Non-pigmented ciliary epithelial cell (primary cell): ENCODE measurements around the gene ATG9A.

Experiments used
- DNase-seq: peaks from one replicate; pipeline ENCODE4 v3.0.0-alpha.2; 2010; ENCODE audit warnings: low read depth

Gene ATG9A

DNA sequence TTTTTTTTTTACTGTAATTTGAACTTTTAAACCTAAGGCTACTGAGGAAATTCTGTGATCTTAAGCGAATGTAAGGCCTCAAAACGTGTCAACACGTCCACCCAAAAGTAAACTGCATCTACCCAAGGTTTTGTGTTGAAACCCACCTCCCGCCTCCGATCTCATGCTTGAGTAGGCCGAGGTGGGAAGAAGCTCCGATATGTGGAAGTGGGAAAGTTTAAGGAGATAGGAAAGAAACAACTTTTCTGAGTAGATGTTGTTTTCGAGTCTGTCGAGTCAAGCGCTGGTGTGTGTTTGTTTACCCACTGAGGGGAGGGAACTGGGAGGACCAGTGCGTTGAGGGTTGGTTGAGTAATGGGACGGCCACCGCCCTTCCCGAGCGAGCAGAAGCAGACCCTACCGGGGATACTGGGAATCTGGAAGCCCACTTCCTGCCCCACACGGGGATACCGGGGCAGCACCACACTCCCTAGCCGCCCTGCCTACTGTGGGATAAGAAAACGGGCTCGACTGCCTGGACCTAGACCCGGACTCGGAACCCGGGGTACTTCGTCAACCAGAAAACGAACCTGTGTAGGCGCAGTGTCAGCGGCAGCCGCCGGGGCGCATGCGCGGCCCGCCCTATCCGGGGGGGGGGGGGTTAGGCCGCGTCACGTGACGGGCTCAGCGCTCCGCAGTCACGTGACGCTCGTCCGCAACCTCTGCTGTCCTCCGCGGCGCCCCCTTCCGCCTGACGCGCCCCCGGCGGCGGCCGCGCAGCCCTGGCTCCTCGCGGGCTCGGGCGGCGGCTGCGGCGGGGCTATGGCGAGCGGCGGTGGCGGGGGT is 51.7 kb downstream of the ATG9A start, which contains the start of gene RETREG2:
Gene RETREG2 (plus strand): TSS at position 724 of the 825 bp plus-strand sequence. CDS start 78 bp downstream, at position 802.
- DNase-seq = peak; percentile 63

DNA sequence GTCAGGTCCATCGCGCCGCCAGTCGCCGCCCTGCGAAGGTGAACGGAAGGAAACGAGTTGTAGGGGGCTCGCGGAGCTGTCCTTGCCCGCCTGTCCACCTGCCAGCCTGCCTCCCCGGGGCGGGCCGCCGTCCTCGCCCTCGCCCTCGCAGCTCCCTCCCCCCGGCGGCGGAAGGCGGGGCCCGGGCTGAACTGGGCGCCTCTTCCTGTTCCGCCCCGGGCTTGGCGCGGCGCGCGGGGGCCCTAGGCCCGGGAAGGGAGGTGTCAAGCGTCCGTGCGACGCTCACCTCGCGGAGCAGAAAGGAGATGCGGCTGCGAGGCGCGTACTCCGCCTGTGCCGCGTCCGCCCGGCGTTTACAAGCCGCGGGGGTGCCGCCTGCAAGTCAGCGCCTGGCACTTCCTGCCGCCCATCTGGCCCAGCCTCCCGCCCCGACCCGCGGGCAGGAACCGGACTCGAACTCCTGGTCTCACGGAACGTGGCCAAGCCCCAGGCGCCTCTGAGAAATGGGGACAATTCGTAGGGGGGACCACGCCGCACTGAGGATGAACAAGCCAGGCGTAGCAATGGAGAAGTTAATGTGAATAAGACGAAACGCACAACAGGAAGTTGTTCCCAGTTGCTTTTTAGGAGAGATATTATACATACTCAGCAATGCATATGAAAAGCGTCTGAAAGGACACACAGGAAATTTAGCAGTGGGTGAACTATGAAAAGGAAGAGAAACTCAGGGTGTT is 52.5 kb downstream of the ATG9A start, which contains the start of gene CNPPD1:
Gene CNPPD1 (minus strand): TSS at position 108 of the 734 bp plus-strand sequence. CDS start 97 bp downstream, at position 11.
- no peak for DNase-seq

DNA sequence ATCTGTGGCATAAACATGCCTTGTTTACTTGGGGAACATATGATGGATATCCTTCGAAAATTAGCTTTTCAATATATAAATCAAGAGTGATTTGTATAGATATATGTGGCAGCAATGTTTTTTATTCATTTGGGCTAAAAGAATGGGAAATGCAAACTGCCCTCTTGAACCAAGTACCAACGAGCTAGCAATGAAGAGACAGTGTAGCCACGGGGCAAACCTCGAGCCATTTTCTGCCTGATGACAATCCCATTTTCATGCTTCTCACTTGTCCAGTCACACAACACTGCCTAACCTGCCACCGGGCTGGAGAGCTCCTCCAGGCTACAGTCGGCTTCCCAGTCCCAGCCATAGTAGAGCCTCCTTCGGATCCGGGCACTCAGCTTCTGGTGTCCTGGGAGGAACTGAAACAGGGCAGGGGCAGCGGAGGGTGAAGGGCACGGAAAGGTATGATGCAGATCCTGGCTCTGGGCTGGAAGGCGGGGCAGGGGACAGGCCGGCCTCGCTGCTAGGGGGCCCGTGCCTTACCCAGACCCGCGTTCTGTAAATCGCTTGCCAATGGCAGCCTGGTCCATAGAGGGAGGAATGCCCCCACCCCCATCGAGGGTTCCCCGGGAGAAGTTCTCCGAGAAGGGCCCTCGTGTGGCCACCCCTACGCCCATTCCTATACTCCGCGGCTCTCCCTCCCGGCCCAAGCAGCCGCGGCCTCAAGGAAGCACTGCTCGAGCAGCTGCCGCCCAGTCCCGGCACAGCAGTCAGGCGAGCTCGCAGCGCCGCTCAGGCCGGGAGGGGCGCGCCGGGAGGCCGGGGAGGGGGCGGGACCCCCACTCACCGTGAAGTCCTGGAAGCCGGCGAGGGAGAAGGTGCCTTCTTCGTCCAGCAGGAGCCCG is 53.3 kb downstream of the ATG9A start:
- no peak for DNase-seq

DNA sequence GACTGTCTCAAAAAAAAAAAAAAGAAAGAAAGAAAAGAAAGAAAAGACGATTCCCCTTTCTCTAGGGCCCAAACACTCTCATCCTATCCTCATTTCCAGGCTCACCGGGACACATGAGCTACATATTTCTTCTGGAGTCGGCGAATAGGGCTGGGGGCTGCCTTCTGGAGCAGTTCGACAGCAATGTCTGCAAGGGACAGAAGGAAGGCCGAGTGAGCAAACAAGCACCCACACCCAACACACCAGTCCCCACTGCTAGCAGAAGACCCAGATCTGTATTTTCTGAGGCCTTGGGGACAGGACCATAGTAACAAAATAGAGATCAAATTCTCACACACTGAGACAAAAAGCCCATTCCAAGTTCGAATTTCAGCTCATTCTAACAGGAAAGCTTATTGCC is 54.0 kb downstream of the ATG9A start:
- DNase-seq = no peak

DNA sequence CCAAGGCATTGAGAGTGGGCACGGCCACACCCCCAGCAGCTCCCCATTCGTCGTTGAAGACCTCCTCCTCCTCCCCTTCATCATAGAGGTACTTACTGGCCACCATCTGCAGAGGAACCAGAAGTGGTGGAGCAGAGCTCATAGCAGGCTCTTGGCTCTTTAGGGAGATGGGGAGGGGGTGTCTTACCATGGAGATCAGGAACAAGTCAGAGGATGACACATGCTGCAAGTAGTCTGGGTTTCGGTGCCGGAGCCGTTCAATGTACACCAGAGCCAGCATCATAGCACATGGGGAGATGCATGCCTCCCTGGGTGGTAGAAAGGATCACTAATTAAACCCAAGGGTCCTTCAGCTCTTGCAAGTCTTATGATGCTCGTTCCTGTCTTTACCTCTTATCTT is 54.6 kb downstream of the ATG9A start:
- DNase-seq = no peak

DNA sequence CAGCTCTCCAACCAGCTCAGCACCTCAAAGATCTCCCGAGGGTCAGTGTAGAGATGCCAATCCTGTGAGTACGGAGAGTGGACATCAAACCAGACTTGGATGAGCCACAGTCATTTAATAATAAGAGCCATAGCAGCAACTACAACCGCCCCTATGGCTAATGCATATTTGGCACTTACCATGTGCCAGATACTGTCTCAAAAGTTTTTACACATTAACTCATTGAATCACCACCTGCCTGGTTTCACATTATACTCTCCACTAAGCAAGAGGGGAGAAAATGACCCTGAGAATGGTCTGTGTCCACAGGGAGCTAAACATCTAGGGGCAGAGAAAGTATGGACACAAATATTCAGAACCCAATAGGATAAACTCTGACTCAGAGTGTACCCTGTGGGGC is 55.3 kb downstream of the ATG9A start:
- no peak for DNase-seq

DNA sequence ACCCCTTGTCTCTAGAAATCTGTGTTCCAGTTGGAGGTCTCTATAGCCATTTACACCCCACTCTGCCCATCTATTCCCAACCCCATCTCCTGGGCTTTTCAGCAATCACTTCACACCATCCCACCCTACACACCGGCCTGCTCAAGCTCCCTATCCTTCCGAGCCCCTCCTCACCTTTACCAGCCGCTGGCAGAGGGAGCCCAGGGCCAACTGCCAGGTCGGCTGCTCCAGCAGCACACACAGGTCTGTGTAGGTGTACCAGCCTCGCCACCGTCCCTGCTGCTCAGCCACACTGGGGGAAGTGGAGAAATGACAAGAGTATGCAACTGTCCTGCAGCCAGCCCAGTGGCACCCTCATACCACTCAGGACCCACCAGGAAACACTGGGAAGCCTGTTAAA is 56.3 kb downstream of the ATG9A start:
- DNase-seq = no peak

DNA sequence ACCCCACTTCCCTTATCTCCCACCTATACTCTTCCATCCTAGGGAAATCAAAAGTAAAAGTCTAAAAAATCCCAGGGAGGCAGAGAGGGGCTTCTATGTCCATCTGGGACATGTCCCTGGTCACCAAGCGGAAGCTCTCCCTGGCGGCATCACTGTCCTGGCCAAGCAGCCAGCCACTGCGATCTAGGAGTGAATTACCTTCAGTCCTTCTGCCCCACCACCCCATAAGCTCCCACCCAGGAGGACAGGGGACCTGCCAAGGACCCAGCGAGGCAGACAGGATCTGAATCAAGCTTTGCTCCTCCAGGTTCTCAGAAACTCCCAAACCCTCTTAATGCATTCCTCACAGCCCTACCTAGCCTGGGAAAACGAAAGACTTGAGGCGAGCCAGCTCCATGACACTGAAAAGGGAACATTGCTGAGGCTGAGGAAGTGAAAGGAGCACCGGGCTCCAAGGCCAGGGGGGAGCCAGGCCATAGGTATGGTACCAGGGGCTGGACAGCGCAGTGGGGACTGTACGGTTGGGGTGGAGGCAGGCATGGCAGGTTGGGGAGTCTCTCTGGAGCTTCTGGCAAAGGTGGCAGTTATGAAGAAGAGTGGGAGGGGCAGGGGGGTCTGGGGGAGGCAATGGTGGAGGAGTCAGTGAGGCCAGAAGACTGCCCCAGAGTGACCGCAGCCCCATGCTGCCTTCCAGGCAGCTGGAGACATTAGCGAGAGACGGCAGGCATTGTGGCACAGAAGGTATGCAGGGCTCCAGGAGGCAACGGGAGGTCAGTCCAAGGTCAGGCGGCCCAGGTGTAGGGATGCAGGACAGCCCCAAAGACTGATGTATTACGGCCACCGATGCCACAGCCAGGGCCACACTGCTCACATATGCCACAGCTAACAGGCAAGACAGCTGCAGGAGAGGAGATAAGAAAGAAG is 56.9 kb downstream of the ATG9A start:
- DNase-seq = no peak

DNA sequence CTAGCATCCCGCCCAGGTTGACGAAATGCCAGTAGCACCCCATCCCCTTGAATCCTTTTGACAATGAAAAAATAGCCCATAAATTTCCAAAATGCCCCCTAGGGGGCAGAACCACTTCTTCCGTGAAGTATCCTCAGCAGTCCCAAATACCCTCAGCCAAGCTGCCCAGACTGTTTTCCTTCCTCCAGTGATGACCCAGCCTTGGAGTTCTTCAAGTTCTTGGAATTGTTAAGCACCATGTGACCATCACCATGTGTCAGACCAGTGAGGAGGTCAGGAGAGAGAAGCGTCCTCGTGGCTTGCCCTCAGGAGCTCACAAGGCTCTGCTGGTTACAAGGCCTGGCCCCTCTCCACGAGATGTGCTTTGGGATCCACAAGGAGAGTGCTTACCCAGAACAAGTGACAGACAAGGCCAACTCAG is 58.2 kb downstream of the ATG9A start:
- DNase-seq = no peak

DNA sequence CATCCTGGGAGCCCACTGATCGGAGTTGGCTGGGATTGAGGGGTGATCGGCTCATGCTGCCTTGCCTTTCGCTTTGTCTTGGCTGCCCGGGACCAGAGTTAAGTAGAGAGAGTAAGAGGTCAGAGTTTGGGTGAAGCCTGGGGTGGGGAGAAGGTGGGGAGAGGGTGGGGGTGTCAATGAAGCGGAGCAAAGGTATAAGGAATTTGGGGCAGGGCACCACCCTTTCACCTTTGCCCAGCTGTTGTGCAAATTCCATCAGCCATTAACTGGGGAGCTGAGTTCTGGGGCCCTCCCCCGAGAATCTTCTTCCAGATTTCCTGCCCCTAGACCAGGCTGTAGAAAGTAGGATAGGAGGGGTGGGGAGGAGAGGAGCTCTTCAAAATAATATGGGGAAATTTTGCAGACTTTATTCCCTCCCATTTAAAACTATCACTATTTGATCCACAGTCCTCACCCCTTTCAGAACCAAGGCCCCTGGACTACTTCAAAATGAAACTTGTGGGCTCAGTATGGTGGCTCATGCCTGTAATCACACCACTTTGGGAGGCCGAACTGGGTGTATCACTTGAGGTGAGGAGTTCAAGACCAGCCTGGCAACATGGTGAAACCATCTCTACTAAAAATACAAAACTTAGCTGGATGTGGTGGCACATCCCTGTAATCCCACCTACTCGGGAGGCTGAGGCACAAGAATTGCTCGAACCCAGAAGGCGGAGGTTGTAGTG is 59.3 kb downstream of the ATG9A start, which contains the start of gene SLC23A3:
Gene SLC23A3 (minus strand): TSS at position 100 of the 725 bp plus-strand sequence. CDS start 45 bp downstream, at position 55.
- no peak for DNase-seq
